Fibroblast of skin of left quadriceps (primary cell): ENCODE measurements around the gene THUMPD3.

Experiments
- DNase-seq, 2 experiments: peaks; one replicate each; pipeline ENCODE4 v3.0.0-alpha.2; 2013; ENCODE audit warnings: low read depth in 2 of 2

The THUMPD3 gene

DNA sequence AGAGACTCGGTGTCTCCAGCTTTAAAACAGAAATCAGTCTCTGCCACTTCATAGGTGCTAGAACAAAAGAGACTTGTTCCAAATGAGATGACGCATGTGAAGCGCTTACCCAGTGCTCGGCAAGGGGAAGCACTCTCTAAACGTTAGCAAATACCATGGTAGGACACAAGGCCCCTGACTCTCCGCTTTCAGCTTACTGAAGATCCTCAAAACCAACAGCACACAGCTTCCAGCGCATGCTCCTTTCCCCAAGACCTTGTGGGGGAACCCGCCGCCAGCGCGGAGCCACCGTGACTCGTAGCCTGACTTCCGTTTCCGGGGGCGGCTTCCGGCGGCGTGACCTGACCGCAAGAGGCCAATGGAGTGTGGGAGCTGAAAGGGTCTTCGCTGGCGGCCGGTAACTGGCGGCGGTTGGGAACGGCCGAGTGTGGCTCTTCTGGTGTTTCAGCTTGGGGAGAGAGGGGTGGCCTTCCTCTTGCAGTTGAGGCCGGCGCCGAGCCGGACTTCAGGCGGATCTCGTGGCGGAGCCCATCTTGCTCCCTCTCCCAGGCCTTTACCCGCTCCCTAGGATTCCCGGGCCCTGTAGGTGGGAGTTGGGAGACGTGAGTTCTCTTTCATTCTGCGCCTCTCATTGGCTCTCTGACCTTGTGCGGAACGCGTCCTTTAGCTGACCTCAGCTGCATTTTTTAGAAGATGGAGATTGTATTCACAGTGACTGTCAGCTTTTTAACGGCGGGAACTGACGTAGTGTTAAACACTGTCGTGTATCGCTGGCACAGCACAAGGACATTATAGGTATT is at the start of gene THUMPD3:
THUMPD3 (plus strand) TSS at position 324 of the 800 bp plus-strand sequence. CDS start 2,015 bp downstream, outside the sequence.
- peak; percentile 72 for DNase-seq

DNA sequence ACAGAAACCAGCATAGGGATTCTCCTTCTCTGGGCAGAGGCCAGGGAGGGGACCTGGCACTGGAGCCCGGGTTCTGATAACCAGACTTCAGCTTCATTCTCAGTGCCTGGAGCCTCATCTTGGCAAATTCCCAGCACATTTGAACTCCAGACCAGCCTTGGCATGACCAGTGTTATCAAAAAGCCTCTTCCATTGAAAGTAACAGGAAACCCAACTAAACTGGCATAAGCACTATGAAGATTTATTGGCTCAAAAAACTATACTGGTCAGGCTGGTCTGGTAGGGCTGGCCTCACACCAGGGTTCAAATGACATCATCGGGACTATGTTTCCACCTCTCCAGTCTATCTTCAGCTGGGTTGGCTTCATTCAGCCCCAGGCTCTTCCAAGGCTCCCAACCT is 48.1 kb upstream of the THUMPD3 start:
- DNase-seq = no peak

DNA sequence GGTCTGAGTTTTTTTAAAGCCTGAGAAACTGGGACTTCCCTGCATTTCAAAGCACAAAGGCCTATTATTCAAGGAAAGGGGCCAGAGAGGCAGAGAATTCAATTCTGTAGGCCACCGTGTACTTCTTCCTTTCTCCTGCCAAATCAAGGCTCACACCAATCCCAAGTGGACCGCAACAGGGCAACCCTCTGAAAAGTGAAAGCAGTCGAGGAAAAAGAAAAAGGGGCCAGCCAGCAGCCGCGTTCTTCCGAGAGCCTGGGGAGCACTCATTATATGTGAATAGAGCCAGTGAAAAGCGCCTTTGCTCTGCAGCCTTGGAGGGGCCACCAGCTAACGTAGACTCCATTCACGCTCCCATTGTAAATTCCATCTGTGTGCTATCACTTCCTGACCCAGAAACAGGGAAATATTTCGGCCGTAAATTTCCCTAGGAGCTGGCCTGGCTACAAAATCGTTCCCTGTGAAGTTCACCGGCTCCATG is 45.9 kb upstream of the THUMPD3 start:
- peak; percentile 34 to 43 for DNase-seq

DNA sequence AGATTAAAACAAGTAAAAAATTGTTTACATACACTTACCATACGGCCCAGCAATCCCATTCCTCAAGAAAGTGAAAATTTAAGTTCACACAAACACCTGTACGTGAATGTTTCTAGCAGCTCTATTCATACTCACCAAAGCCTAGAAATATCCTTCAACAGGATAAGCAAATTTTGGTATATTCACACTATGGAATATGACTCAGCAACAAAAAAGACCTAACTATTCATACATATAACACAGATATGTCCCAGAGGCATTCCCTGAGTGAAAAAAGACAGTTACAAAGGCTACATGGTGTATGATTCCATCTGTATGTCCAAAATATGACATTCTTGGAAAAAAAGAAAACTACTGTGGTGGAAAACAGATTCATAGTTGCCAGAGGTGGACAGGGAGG is 40.1 kb upstream of the THUMPD3 start:
- no peak for DNase-seq

- DNase-seq = no peak
These were observed 37.9 kb upstream of the THUMPD3 start for GRCh38 chr3:9324944-9325343.

DNA sequence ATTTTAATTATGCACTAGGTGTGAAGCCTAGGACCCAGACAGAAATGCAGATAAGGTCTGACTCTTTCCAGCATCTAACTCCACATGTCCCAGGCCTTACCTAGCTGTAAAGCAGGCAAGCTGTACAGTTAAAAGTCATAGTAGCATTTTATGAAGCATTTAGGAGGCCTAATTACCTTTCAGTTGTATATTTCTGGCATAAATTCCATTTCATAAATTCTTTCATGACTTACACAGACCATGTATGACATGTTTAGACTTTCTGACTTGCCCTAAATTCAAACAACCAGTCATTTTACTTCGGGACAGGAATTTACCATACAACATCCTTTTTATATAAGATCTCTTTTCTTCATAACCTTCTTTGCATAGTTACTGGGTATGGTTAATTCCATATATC is 35.3 kb upstream of the THUMPD3 start:
- DNase-seq = no peak

DNA sequence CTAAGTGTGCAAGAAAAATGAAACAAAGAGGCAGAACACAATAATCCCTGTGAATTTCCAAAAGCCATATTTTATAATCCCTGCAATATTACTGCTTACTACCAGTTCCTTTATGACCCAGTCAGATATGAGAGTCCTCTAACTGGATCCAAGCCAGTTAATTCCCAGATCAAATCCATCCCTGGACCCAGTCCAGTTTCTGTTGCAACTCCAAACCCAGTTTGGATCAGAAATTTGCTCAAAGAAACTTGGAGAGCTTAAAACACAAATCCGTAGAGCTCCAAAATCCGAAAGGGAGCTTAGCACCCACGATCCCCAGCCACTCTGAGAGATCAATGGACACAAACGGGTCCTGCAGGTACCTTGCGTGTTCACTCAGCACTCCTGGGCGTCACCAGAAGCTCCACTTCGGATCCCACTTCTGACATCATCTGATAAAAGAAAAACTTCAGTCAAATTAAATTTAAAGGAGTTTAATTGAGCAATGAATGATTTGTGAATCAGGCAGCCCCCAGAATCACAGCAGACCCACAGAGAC is 32.6 kb upstream of the THUMPD3 start:
- DNase-seq = no peak

DNA sequence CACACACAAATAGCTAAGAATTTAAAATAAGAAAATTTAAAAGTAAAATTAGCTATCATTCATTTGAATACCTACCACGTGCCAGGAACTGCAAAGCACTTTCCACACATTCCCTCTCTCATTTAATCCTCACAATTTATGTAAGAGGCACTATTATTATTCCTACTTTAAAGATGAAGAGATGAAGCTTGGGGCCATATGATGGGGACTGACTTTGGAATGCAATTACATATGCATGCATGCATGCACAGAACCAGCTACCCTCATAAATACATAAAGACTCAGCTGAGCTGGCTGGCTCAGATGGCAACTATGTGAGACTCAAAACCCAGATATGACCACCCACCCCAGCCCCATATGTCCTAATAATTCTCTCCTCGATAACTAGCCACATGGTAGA is 31.7 kb upstream of the THUMPD3 start:
- no peak for DNase-seq

- no peak for DNase-seq
These were observed 30.4 kb upstream of the THUMPD3 start for GRCh38 chr3:9332250-9333030.

DNA sequence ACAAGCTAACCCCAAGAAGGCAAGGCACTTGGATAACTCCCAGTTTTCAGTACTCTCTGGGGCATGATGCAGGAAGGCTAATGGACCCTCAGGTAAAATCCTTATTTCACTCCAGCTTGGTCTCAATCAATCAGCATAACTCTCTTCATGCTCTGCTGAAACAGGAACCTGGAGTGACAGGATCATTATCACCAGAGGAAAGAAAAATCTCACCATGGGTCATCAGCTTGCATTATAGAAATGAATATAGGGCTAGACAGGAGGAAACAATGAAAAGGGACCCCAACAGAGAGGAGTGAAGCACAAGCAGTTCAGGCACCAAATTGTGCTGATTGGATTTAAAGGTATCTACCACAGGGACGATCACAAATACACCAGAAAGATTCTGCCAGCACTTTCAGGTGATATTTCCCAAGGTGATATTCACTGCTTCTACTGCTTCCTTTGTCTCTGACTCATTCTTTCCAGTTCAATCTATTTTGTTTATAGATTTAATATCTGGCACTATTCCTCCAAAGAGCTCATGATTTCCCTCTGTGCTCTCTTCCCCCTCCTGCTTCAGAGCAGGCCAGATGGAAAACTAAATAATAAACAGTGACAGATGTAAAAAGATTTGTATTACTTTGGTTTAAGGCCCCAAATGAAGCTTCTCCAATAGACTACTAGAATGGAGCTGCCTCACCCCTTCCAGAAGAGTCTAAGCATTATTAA is 22.9 kb upstream of the THUMPD3 start:
- DNase-seq = no peak

DNA sequence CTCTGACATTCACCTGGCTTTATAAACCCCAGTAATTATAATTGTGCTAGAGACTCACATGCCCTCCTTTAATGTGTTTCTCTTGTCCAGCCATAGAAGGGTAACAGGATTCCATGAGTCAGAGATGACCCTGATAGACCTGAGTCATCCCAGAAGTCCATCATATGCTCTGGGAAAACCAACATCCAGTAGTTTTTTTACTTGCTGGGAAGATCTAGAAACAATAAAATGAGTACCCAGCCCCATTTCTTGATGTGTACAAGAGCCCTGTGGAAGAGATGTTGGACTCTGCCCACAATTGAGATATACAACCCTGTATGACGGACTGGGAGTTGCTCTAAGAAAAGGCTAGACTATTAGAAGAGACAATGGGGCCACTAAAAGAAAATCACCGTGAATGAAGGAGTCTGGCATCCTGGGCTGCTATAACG is 22.4 kb upstream of the THUMPD3 start:
- no peak for DNase-seq

- no peak for DNase-seq
These were observed 20.2 kb upstream of the THUMPD3 start for GRCh38 chr3:9342696-9343095.

- no peak for DNase-seq
These were observed 19.7 kb upstream of the THUMPD3 start for GRCh38 chr3:9343115-9343514.

- DNase-seq = no peak
These were observed 17.8 kb upstream of the THUMPD3 start for GRCh38 chr3:9345041-9345440.

GRCh38 chr3:9346141-9346540 is 16.7 kb upstream of the THUMPD3 start:
- DNase-seq = no peak

DNA sequence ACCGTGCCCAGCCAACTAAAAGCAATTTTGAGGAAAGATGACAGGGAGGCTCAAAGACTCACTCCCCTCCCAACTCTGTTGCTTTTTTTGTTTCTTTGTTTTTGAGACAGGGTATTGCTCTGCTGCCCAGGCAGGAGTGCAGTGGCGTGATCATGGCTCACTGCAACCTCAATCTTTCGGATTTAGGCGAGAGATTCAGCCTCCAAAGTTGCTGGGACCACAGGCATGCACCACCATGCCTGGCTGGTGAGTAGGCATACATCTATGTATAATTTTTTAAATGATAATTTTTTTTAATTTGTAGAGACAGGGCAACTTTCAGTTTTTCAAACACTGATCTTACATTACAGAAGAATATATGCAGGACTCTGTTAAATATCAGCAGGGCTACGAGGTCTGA is 15.8 kb upstream of the THUMPD3 start:
- no peak for DNase-seq

- DNase-seq = peak in 1 of 2 experiments; percentile 32
These were observed 15.0 kb upstream of the THUMPD3 start for GRCh38 chr3:9347887-9348286.

DNA sequence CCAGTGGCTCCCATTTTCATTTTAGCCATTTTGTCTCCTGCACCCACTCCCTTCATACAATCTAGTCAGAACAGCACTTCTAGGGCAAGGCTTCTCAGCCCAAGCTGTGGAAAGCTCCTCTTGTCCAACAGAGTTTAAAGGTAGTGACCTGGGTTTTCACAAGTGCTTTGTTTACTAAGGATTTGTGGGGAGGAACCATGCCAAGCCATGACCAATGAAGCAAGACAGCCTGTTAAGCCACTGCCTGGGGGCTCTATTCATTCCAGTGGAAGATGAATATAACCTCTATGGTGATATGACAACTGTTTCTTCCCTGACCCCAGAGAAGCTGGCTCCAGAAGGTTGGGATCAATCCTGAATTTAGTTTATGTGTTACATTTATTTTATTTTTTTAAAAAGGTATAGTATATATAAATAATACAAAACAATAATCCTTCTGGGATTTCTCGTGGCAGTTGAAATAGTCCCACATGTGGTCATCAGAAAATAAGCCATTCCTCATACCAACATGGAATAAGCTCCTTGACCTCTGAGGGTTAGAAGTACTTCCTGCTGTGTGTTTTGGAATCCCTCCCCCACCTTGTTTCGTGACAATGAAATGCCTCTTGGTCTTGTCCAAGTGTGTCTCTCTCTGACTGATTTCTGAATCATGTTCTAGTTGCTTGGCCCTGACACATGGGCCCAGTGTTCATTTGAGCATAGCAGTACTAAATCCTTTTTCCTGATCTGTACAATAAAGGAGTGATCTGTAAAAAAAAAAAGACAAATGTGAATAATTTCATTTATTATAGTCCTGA is 13.3 kb upstream of the THUMPD3 start:
- DNase-seq = peak; percentile 33 to 37

DNA sequence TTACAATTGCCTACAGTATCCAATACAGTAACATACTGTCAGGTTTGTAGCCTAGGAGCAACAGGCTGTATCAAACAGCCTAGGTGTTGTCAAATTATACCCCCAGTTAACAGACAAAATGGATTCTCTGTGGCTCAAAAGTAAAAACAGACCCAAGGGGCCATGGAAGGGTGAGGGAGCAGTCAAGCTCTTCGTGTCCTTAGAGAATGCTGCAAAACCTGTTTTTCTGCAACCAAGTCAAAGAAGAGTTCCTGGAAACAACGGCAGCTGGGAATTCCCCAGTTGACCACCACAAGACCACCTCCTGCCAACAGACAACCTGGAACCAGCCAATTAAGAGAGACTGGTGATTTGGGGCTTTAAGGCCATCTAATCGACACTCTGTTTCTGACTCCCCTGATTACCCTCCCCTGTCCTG is 11.1 kb upstream of the THUMPD3 start:
- no peak for DNase-seq

DNA sequence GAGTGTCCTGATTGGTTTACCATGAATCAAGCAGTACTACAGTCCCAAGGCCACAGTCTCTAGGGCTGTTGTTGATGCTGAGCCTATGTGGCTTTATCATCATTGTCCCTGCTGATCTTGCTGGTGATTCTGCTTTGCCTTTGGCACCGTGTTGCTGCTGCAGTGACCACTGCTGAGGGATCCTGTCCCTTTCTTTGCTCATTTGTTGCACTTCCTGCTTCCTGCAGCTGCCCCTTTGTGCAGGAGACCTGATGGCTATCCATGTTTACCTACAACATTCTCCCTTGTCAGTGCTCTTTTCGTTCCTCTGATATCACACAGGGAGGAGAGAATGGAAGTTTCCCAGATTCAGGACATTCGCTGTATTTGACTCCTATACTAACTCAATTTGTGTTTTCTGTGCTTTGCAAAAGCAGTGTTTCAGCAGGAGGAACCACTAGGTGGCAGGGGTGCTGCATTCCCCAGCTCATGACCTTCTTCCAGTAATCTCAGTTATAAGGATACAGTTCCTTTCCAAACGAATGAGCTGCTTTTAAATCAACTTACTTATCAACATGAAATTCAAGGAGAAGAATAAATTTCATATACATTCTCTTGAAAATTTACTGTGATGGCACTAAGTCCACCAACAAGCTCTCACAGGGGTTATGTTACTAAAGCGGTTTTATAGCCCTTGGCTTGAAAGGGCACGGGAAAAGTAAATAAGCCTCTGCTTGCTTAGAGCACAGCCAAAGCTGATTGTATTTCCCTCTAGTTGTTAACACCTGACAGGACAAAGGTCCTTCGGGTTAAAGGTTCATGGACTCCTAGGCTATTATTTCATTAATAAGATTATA is 9.7 kb upstream of the THUMPD3 start:
- DNase-seq = peak in 1 of 2 experiments; percentile 34
